Spinal cord (tissue), 10 donors: ENCODE results near the gene COA8. TPM values are rescaled to one million over a fixed set of nuclear protein-coding genes. Genes with fewer than 3 reads are reported as not detected.
"Not testable (repeated sequence)": the region's sequence is repeated elsewhere in the genome, so short reads cannot be mapped to it uniquely, and the experiment has no call there.

Experiments used
- DNase-seq, 6 donors: peaks; one replicate each; pipeline versions ENCODE4 v3.0.0 to v3.0.0-alpha.2; 2013 to 2015; ENCODE audit warnings: low spot score in 6 of 6, low read depth in 4 of 6
- H3K27ac ChIP-seq: one replicate; pipeline ENCODE4 v1.5.1; 2013; ENCODE audit warnings: low read depth, low read length, control low read depth
- H3K27me3 ChIP-seq: one replicate; pipeline ENCODE4 v1.6.1; 2013; ENCODE audit warnings: low read length; ENCODE audit not compliant: control insufficient read depth, insufficient read depth
- H3K36me3 ChIP-seq: one replicate; pipeline ENCODE4 v1.6.1; 2013; ENCODE audit warnings: low read length; ENCODE audit not compliant: control insufficient read depth, insufficient read depth
- H3K4me1 ChIP-seq: one replicate; pipeline ENCODE4 v1.6.1; 2013; ENCODE audit warnings: low read length; ENCODE audit not compliant: control insufficient read depth, insufficient read depth
- H3K4me3 ChIP-seq: one replicate; pipeline ENCODE4 v1.5.1; 2013; ENCODE audit warnings: low read depth, low read length, control low read depth
- H3K9me3 ChIP-seq: one replicate; pipeline ENCODE4 v1.6.1; 2013; ENCODE audit warnings: low read length; ENCODE audit not compliant: control insufficient read depth, insufficient read depth
- WGBS: methylation state at CpG from one replicate; pipeline ENCODE4 v1.1.5; 2013; ENCODE audit warnings: missing lambda C conversion rate; ENCODE audit not compliant: insufficient coverage; 5-methylcytosine and 5-hydroxymethylcytosine counted together
- polyA plus RNA-seq, 2 donors: library from polyadenylated mRNA; unstranded; fragments of 120-200 nt; gene quantifications; one replicate each; pipeline ENCODE4 v1.2.1, GENCODE V29; 2013; ENCODE audit not compliant: insufficient read length in 2 of 2
- total RNA-seq, 2 donors: library from RNA; depleted of rRNA in 1 of 2; stranded (reverse); fragments of 120-200 nt in 1 of 2; fragments of >200 nt in 1 of 2; gene quantifications; one replicate each; pipeline versions ENCODE4 v1.2.3 to v1.2.4, GENCODE V29; 2013 to 2014
- donor health status: healthy.

The COA8 gene
- total and polyA plus RNA-seq, 4 donors = 33.5 to 57.6 (median 46.3) TPM

- Histone ChIP-seq H3K36me3 (peaks cover 23% of the 10 kb centered on the region), H3K4me1 (peaks cover 71% of the 10 kb centered on the region)
- H3K27me3 ChIP-seq, H3K27ac ChIP-seq, DNase-seq, H3K9me3 ChIP-seq, H3K4me3 ChIP-seq: not testable (repeated sequence)
- WGBS = 48% methylated on average over 16 of the region's 17 CpGs
Measured at GRCh38 chr14:103525430-103526246, 37.1 kb upstream of the COA8 start.

GRCh38 chr14:103526247-103526913, 36.4 kb upstream of the COA8 start:
- Histone ChIP-seq H3K27me3 (no peaks in the 10 kb centered on the region), H3K27ac (no peak overlapping the region), H3K4me1 (peaks cover 72% of the 10 kb centered on the region), H3K9me3 (no peaks in the 10 kb centered on the region), H3K4me3 (no peak overlapping the region), H3K36me3 (peaks cover 25% of the 10 kb centered on the region)
- WGBS = 88% methylated on average over 5 of the region's 8 CpGs
- no peak for DNase-seq

- no peak for DNase-seq
- H3K36me3 ChIP-seq = peaks cover 30% of the 10 kb centered on the region
- no peak overlapping the region for H3K27ac ChIP-seq
- no peak overlapping the region for H3K4me3 ChIP-seq
- no CpG with 5 or more reads among the region's 1 CpG for WGBS
- H3K27me3 ChIP-seq = no peaks in the 10 kb centered on the region
- H3K9me3 ChIP-seq = no peaks in the 10 kb centered on the region
- H3K4me1 ChIP-seq = peaks cover 75% of the 10 kb centered on the region
Measured at GRCh38 chr14:103526914-103527248, 35.9 kb upstream of the COA8 start.

- H3K27ac ChIP-seq = peak overlapping the region; percentile 94
- no peak overlapping the region for H3K4me3 ChIP-seq
- H3K36me3 ChIP-seq = peaks cover 37% of the 10 kb centered on the region
- 81% methylated on average over 9 of the region's 14 CpGs for WGBS
- no peaks in the 10 kb centered on the region for H3K27me3 ChIP-seq
- H3K9me3 ChIP-seq = no peaks in the 10 kb centered on the region
- peaks cover 75% of the 10 kb centered on the region for H3K4me1 ChIP-seq
- no peak for DNase-seq
Measured at GRCh38 chr14:103527408-103528145, 35.2 kb upstream of the COA8 start.

GRCh38 chr14:103528146-103528586, 34.6 kb upstream of the COA8 start:
- Histone ChIP-seq H3K4me3 (peak overlapping the region; percentile 70), H3K27ac (peak overlapping the region; percentile 94), H3K27me3 (no peaks in the 10 kb centered on the region), H3K4me1 (peaks cover 71% of the 10 kb centered on the region), H3K36me3 (peaks cover 43% of the 10 kb centered on the region), H3K9me3 (no peaks in the 10 kb centered on the region)
- WGBS = 39% methylated on average over 10 of the region's 10 CpGs
- DNase-seq = no peak

- Histone ChIP-seq H3K27ac (peak within 1 kb of the TSS; percentile 94), H3K4me3 (peak within 1 kb of the TSS; percentile 70), H3K4me1 (peaks cover 65% of the 10 kb centered on the region), H3K9me3 (no peaks in the 10 kb centered on the region), H3K27me3 (no peaks in the 10 kb centered on the region), H3K36me3 (peaks cover 49% of the 10 kb centered on the region)
- peak in 4 of 6 donors; percentile 74 to 96 (median 89) for DNase-seq
- 1% methylated on average over 55 of the region's 70 CpGs for WGBS
Measured at GRCh38 chr14:103528587-103529382, 34.0 kb upstream of the COA8 start, which contains the start of gene TRMT61A. Gene TRMT61A, plus strand, starts transcription at chr14:103529196. Its CDS starts 783 bp downstream, at chr14:103529979.

GRCh38 chr14:103529383-103530365, 33.1 kb upstream of the COA8 start:
- Histone ChIP-seq H3K4me3 (peak overlapping the region; percentile 70), H3K27me3 (no peaks in the 10 kb centered on the region), H3K4me1 (peaks cover 56% of the 10 kb centered on the region), H3K36me3 (peaks cover 58% of the 10 kb centered on the region), H3K9me3 (no peaks in the 10 kb centered on the region), H3K27ac (no peak overlapping the region)
- no peak for DNase-seq
- 57% methylated on average over 28 of the region's 42 CpGs for WGBS

- Histone ChIP-seq H3K36me3 (peaks cover 65% of the 10 kb centered on the region), H3K27me3 (no peaks in the 10 kb centered on the region), H3K4me3 (no peak overlapping the region), H3K4me1 (peaks cover 49% of the 10 kb centered on the region), H3K27ac (no peak overlapping the region), H3K9me3 (no peaks in the 10 kb centered on the region)
- 55% methylated on average over 6 of the region's 7 CpGs for WGBS
- no peak for DNase-seq
Measured at GRCh38 chr14:103530390-103530789, 32.4 kb upstream of the COA8 start.
